Measurements from ENCODE around the gene VIL1.

The VIL1 gene

DNA sequence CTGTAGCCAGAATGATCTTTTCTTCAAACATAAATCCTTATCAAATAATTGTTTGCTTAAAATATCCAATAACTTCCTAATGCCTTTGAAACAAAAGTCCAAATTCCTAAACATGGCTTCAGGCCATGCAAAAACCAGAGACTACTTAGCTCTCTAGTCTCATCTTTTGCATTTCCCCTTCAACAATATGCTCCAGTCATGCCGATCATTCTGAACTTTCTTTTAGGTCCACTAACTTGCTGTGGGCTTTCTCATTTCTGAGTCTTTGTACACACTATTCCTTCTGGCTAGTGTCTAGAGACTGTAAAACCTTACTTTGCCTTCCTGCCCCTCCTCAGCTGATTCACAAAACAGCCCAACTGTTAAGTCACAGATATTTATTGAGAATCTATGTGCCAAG is 51.5 kb downstream of the VIL1 start:
- H3K4me3 ChIP-seq (ENCODE audit: low read depth, low read length) = no peak overlapping the region
- no peak for DNase-seq (ENCODE audit: low read depth)
- in situ Hi-C loops (cut with HindIII; ENCODE audit: low sequenced_read_pairs) = no loop called here
- TF ChIP-seq CTCF (IDR thresholded peaks at IDR 0.05; ENCODE audit: low read depth, low read length, missing control alignments) = no peak

GRCh38 chr2:218471036-218471435 is 52.1 kb downstream of the VIL1 start:
- TF ChIP-seq CTCF (IDR thresholded peaks at IDR 0.05; ENCODE audit: low read depth, low read length, missing control alignments) = no peak
- H3K4me3 ChIP-seq (ENCODE audit: low read depth, low read length) = no peak overlapping the region
- in situ Hi-C loops (cut with HindIII; ENCODE audit: low sequenced_read_pairs) = no loop called here
- no peak for DNase-seq (ENCODE audit: low read depth)

DNA sequence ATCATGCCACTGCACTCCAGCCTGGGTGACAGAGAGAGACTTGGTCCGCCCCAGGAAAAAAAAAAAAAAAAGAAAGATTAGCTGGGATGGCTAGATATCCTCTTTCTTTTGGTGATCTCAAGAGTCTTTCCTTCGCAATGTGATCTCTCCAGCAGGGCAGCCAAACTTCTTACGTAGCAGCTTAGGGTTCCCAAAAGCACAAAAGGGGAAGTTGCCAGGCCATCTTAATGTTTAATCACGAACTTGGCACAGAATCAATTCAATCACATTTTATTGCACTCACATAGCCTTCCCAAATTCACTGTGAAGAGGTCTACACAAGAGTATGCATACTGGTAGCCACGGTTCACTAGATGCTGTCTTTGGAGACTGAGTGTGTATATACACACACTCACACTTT is 53.1 kb downstream of the VIL1 start:
- DNase-seq (ENCODE audit: low read depth) = no peak
- in situ Hi-C loops (cut with HindIII; ENCODE audit: low sequenced_read_pairs) = no loop called here
- no peak overlapping the region for H3K4me3 ChIP-seq (ENCODE audit: low read depth, low read length)
- TF ChIP-seq CTCF (IDR thresholded peaks at IDR 0.05; ENCODE audit: low read depth, low read length, missing control alignments) = no peak

GRCh38 chr2:218472988-218473387 is 54.1 kb downstream of the VIL1 start:
- no peak for DNase-seq (ENCODE audit: low read depth)
- H3K4me3 ChIP-seq (ENCODE audit: low read depth, low read length) = no peak overlapping the region
- in situ Hi-C loops (cut with HindIII; ENCODE audit: low sequenced_read_pairs) = no loop called here
- no peak for TF ChIP-seq CTCF (IDR thresholded peaks at IDR 0.05; ENCODE audit: low read depth, low read length, missing control alignments)

DNA sequence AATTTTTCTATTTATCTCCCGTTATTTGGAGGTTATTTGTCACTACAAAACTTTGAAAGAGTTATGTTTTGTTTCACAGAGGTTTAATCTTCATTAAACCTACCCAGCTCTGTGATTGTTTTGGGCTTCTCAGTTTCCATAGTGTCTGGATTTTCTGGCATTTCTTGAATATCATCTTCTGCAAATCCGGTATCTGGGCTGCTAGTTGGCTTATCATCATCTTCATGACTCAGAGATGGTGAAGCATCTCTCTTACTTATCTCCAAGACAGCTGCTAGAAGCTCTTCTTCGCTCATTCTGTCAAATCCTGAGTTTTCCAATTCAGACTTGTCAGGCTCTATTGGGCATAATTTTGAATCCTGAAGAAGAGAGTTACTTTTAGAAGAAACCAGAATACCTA is 55.6 kb downstream of the VIL1 start:
- TF ChIP-seq CTCF (IDR thresholded peaks at IDR 0.05; ENCODE audit: low read depth, low read length, missing control alignments) = no peak
- H3K4me3 ChIP-seq (ENCODE audit: low read depth, low read length) = no peak overlapping the region
- no peak for DNase-seq (ENCODE audit: low read depth)
- in situ Hi-C loops (cut with HindIII; ENCODE audit: low sequenced_read_pairs) = no loop called here

DNA sequence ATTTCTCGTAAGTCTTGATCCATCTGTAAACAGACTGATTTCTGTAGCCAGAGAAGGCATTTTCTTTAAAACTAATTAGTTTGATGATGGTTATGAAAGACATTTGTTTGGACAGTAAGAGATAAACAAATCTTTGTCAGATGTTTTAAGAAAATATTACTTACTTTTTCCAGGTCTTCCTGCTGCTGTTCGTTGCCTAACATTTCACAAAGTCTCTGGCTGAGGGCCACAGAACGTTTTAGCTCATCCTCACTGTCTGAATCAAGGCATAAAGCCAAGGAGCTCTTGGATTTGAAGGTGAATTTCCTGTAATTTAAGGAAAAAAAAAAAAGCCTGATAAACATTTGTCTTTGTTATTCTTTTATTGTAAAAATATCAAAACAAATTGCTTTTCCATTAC is 57.8 kb downstream of the VIL1 start:
- in situ Hi-C loops (cut with HindIII; ENCODE audit: low sequenced_read_pairs) = no loop called here
- H3K4me3 ChIP-seq (ENCODE audit: low read depth, low read length) = no peak overlapping the region
- TF ChIP-seq CTCF (IDR thresholded peaks at IDR 0.05; ENCODE audit: low read depth, low read length, missing control alignments) = no peak
- DNase-seq (ENCODE audit: low read depth) = no peak

- TF ChIP-seq CTCF (IDR thresholded peaks at IDR 0.05; ENCODE audit: low read depth, low read length, missing control alignments) = no peak
- DNase-seq (ENCODE audit: low read depth) = no peak
- in situ Hi-C loops (cut with HindIII; ENCODE audit: low sequenced_read_pairs) = no loop called here
Measured at GRCh38 chr2:218477247-218477646, 58.3 kb downstream of the VIL1 start.

More at GRCh38 chr2:218477247-218477646, 58.3 kb downstream of the VIL1 start:
- H3K4me3 ChIP-seq (ENCODE audit: low read depth, low read length) = no peak overlapping the region

All from astrocyte of the cerebellum (primary cell).